B cell (primary cell): Measurements from ENCODE around the gene TUT1.

Source experiments
- CTCF ChIP-seq: fragments of 200-600 bp; IDR thresholded peaks from one replicate; pipeline ENCODE4 v1.8.0; 2022; ENCODE audit warnings: antibody characterized with exemption, mild to moderate bottlenecking
- EZH2 ChIP-seq: IDR thresholded peaks from 2 replicates; pipeline ENCODE4 v1.6.1; 2012; ENCODE audit warnings: borderline replicate concordance, low read depth, mild to moderate bottlenecking, moderate library complexity, low read length; ENCODE audit not compliant: insufficient read depth, poor library complexity, severe bottlenecking

- no peak for TF ChIP-seq CTCF
- no peak for TF ChIP-seq EZH2
Observed at GRCh38 chr11:62532096-62532495, 59.2 kb downstream of the TUT1 start.
